ENCODE results near the gene CDK6. TPM values are rescaled to one million over a fixed set of nuclear protein-coding genes. Genes with fewer than 3 reads are reported as not detected.
"Not testable (repeated sequence)": the region's sequence is repeated elsewhere in the genome, so short reads cannot be mapped to it uniquely, and the experiment has no call there.

The CDK6 gene
- total RNA-seq, 1 experiment from 2014 or later = 59.7 TPM

- no peak for DNase-seq (ENCODE audit: low spot score)
Measured at GRCh38 chr7:92761391-92762097, 74.8 kb downstream of the CDK6 start.

GRCh38 chr7:92758796-92759431 is 77.5 kb downstream of the CDK6 start:
- no peak for DNase-seq (ENCODE audit: low spot score)

- not testable (repeated sequence) for DNase-seq (ENCODE audit: low spot score)
Measured at GRCh38 chr7:92757311-92757910, 79.0 kb downstream of the CDK6 start.

GRCh38 chr7:92755680-92756079 is 80.7 kb downstream of the CDK6 start:
- DNase-seq (ENCODE audit: low spot score) = no peak

- peak; percentile 40 for DNase-seq (ENCODE audit: low spot score)
Measured at GRCh38 chr7:92754919-92755581, 81.3 kb downstream of the CDK6 start.

GRCh38 chr7:92753614-92754013 is 82.8 kb downstream of the CDK6 start:
- no peak for DNase-seq (ENCODE audit: low spot score)

GRCh38 chr7:92751902-92752901 is 84.2 kb downstream of the CDK6 start:
- DNase-seq (ENCODE audit: low spot score) = peak; percentile 91

GRCh38 chr7:92750946-92751345 is 85.4 kb downstream of the CDK6 start:
- no peak for DNase-seq (ENCODE audit: low spot score)

- DNase-seq (ENCODE audit: low spot score) = peak; percentile 83
Measured at GRCh38 chr7:92750447-92750839, 85.9 kb downstream of the CDK6 start.

- DNase-seq (ENCODE audit: low spot score) = no peak
Measured at GRCh38 chr7:92749832-92750446, 86.4 kb downstream of the CDK6 start.

GRCh38 chr7:92749327-92749755 is 87.0 kb downstream of the CDK6 start:
- peak; percentile 72 for DNase-seq (ENCODE audit: low spot score)

GRCh38 chr7:92748495-92748894 is 87.9 kb downstream of the CDK6 start:
- no peak for DNase-seq (ENCODE audit: low spot score)

GRCh38 chr7:92747041-92747835 is 89.1 kb downstream of the CDK6 start:
- DNase-seq (ENCODE audit: low spot score) = no peak

GRCh38 chr7:92745241-92745640 is 91.1 kb downstream of the CDK6 start:
- no peak for DNase-seq (ENCODE audit: low spot score)

- not testable (repeated sequence) for DNase-seq (ENCODE audit: low spot score)
Measured at GRCh38 chr7:92744180-92744579, 92.2 kb downstream of the CDK6 start.

- no peak for DNase-seq (ENCODE audit: low spot score)
Measured at GRCh38 chr7:92742186-92742585, 94.2 kb downstream of the CDK6 start.

- peak; percentile 85 for DNase-seq (ENCODE audit: low spot score)
Measured at GRCh38 chr7:92740700-92741126, 95.7 kb downstream of the CDK6 start.

GRCh38 chr7:92740134-92740533 is 96.2 kb downstream of the CDK6 start:
- DNase-seq (ENCODE audit: low spot score) = no peak

- no peak for DNase-seq (ENCODE audit: low spot score)
Measured at GRCh38 chr7:92739091-92739490, 97.3 kb downstream of the CDK6 start.

- DNase-seq (ENCODE audit: low spot score) = no peak
Measured at GRCh38 chr7:92737706-92738105, 98.7 kb downstream of the CDK6 start.

Measured in H4 (cell line).